NCI-H460 (cell line): ENCODE measurements around the gene APEX1. TPM values are rescaled to one million over a fixed set of nuclear protein-coding genes. Genes with fewer than 3 reads are reported as not detected.
A peak's percentile ranks its signal among the peaks of the same experiment; 100 is the strongest.

Experiments used
- DNase-seq: peaks from one replicate; pipeline ENCODE4 v3.0.0-alpha.2; 2016; ENCODE audit warnings: low read depth; ENCODE audit errors: extremely low read depth
- polyA plus RNA-seq: library from polyadenylated mRNA; depleted of rRNA; stranded (reverse); fragments of >200 nt; gene quantifications from 2 replicates; pipeline ENCODE4 v1.2.3, GENCODE V29; 2014; cell fraction: nucleus; rRNA removed
- total RNA-seq: library from RNA; depleted of rRNA; stranded (reverse); fragments of >200 nt; shearing (Covaris generic); gene quantifications from 2 replicates; pipeline ENCODE4 v1.2.3, GENCODE V29; 2014; rRNA removed

APEX1 gene
- 96.7 and 151 TPM in 2 replicates for total RNA-seq
- polyA plus RNA-seq: 973 and 1,498 TPM in 2 replicates

- peak; percentile 99 for DNase-seq
Measured at GRCh38 chr14:20454516-20455354, at the start of gene APEX1, which contains the start of gene OSGEP. APEX1 (plus strand) TSS chr14:20455226; CDS start chr14:20455646, 420 bp downstream. OSGEP (minus strand) TSS chr14:20454812; CDS start chr14:20454683, 129 bp downstream.

DNA sequence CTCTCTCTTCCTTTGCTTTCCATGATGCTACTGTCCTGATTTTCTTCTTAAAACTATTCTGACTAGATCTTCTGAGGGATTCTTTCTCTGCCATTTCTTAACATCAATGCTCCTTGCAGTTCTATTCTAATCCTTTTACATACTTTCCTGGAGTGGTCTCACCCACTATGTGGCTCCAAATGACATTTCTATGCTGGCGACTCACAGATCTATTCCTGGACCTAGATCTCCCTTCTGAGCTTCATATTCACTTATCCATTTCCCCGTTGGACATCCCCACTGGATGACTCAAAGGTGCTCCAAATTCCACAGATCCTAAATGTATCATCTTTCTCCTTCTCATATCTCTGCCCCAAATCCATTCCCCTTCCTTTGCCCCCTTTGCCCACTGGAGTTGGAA, 45.8 kb upstream of the APEX1 start:
- DNase-seq: no peak

- no peak for DNase-seq
Measured at GRCh38 chr14:20412411-20412810, 42.6 kb upstream of the APEX1 start.

GRCh38 chr14:20412876-20413743, 41.9 kb upstream of the APEX1 start, which contains the start of gene TEP1:
TEP1 (minus strand) TSS chr14:20413501; CDS start chr14:20408439, 5,062 bp downstream.
- DNase-seq: peak; percentile 82

DNA sequence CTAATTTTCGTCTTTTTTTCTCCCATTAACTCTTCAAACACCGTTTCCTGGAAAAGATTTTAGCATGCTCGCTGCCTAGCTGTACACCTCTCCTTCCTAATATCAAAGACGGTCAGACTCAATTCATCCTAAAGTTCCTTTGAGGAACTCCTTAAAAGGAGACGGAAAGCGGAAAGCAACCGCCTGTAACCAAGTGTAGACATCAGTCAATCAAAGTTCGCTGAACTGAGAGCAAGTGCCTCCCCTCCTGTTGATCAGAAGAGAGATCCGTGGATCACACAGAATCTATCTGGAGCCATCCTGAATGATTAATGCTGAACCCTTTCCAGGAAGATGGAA, 41.3 kb upstream of the APEX1 start:
- peak; percentile 4 for DNase-seq

DNA sequence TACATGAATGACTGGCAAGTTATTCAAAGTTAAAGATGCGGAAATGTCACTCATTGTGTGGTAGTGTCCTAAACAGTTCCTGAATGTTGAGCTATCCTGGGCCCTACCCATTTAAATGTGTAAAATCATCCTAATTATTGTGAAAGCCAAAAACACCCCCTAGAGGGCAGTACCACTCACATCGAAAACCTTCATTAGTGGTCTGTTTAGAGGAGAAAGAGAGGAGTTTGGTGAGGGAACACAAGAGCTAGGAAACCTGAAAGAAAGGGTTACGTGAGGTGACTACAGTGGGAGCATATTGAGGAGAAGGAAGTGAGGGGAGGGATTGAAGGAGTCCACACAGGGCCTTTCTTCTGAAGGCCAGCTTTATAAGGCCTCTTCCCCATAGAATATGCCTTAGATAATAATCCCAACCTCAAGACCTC, 39.2 kb upstream of the APEX1 start:
- peak; percentile 54 for DNase-seq

DNA sequence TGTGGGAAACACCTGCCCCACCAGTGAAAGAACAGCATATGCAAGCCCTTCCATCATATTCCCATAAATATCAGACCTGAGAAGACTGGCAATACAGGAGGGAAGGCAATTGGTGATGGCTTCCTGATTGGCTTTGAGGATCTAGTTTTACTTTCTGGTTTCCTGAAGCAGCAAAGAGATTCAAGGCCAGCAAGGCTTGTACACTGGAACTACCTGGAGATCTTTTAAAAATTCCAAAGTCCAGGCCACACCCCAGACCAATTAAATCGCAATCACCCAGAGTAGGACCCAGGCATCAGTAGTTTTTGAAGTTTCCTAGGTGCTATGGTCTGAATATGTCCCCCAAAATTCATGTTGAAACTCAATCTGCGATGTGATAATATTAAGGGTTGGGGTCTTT, 38.8 kb upstream of the APEX1 start:
- no peak for DNase-seq

- DNase-seq: no peak
Measured at GRCh38 chr14:20417250-20418186, 37.5 kb upstream of the APEX1 start.

GRCh38 chr14:20418501-20418909, 36.5 kb upstream of the APEX1 start:
- no peak for DNase-seq

- no peak for DNase-seq
Measured at GRCh38 chr14:20419419-20419818, 35.6 kb upstream of the APEX1 start.

GRCh38 chr14:20421267-20421666, 33.8 kb upstream of the APEX1 start:
- DNase-seq: no peak

DNA sequence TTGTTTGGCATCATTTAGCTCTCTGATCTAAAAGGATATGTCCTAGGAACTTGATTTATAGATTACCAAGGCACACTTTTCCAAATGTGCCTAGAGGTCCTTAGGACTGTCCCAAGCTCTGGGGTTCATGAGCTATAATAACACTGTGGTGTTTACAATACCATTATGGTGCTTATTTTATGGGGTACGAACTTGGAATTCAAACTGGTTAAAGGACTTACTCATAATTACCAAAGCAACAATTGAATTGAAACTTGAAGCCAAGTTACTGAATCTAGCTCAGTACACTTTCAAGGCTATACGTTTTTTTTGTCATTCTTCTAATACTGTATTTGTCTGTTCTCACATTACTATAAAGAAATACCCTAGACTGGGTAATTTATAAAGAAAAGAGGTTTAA, 32.1 kb upstream of the APEX1 start:
- no peak for DNase-seq

DNA sequence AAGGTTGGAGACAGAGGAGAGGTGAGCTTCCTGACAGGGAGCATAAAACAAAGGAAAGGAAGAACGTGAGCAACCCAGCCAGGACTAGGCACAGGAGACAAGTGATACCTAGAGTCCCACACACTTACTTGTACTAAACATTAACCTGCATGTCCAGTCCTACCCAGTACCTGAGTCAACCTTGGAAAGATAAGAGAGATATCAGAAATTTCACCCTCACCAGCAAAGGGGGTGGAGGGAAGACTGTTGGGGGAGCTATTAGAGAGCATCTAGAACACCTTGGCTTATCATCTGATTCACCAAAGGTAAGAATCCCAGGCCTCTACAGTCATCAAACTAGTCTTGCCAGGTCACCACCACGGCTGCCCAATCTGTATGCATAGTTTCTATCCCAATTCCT, 30.2 kb upstream of the APEX1 start:
- DNase-seq: no peak

GRCh38 chr14:20427231-20428009, 27.6 kb upstream of the APEX1 start:
- DNase-seq: peak; percentile 33

- no peak for DNase-seq
Measured at GRCh38 chr14:20428010-20428365, 27.0 kb upstream of the APEX1 start.

DNA sequence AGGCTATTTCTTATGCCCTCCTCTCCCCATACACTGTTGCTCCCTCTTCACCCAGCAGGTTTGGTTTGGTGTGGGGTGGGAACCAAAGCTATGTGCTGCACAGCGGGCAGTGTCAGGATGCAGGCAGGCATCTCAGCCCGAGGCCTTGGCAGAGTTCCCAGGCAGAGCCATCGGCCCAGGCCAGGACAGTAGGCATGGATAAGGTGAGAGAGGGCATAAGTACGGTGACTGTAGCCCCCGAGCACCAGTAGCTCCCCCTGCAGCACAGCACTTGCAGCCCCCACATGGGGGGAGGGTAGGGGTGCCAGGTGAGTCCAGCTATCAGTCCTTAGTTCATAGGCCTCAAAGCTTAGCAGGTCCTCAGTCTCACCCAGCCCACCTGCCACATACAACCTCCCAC, 26.2 kb upstream of the APEX1 start:
- no peak for DNase-seq

DNA sequence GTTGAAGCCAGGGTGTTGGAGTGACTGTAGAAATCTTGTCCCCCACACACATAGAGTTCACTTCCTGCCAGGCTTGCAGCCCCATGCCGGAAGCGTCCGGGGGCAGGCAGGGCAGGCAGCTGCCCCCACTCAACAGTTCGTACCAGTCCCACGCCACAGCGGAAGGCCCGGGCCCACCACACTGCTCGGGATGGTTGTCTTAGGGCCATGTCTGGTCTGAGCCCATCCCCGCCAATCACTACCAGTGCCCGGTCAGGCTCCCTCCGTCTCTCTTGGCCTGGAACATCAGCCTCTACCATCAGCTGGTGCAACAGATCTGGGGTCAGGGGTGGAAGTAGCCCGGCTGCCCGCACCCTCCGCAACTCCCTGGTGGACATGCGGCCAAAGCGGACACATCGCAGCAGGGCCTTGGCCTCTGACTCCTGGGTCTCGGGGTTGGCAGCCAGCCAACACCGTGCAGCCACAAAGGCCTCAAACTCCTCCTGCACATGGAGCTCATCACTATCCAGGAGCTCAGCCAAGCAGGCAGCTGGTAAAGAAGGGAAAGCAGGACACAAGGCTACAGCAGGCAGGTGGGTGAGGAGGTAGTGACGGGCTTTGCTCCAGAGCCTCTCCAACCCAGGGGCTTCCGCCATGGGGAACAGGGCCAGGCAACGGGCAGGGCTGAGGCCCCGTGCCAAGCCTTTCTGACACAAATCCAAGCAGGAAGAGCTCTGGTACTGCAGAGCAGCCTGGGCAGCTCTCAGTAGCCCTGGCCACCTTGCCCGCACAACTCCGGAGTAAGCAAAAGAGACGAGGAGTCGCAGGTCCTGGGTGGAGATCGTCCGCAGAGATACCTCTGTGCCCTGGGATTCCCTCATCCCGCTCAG, 25.0 kb upstream of the APEX1 start:
- no peak for DNase-seq

- no peak for DNase-seq
Measured at GRCh38 chr14:20434701-20435581, 20.1 kb upstream of the APEX1 start.
